GM10847 (cell line): ENCODE data around the gene MAP2K7.

Experiments
- POLR2A ChIP-seq: IDR thresholded peaks from 2 replicates; pipeline ENCODE4 v1.6.1; 2011; ENCODE audit not compliant: insufficient read length; ENCODE audit errors: extremely low read depth

Gene MAP2K7

GRCh38 chr19:7916103-7916954 lies 12.7 kb downstream of the MAP2K7 start:
- TF ChIP-seq POLR2A, result no peak

DNA sequence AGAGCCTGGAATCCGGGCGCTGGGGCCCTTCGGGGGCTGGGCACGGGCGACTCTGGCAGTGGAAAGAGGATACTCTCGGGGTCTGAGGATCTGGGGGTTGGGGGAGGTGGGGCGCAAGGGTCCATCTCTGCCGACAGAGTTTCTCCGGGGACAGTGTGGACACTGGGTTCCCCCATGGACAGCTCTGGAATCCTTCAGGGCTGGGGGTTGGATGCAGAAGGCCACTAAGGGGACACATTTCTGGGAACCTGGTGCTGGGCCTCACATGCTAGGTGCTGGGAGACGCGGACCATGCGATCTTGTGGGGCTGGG lies 13.2 kb downstream of the MAP2K7 start:
- no peak for TF ChIP-seq POLR2A

DNA sequence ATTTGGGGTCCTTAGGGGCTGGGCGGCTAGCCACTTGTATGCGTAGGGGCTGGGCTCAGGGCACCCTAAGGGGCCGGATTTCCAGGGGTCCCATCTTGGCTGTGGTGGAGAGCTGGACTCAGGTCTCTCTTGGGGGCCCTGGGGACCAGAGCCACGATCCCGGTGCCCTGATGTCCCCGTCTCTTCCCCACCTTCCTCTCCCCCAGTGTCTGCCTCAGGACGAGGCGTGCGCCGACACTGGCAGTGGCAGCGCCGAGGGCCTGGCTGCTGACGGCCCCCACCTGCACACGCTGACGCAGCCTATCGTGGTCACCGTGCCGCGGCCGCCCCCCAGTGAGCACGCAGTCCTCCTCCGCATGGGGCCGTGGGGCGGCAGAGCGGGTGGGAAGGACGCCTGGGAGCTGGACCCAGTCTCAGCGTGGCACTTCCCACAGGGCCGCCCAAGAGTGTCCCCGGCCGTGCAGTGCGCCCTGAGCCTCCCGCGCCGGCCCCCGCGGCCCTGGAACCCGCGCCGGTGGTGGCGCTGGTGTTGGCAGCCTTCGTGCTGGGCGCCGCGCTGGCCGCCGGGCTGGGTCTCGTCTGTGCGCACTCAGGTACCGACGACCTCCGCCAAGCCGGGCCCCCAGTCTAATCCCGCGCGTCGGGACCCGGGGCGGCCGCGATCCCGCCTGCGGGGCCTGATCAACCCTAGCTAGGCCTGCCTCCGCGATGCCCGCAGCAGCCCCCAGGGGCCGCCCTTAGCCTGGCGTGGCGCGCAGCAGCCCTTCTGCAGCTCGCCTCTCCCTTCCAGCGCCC lies 13.8 kb downstream of the MAP2K7 start:
- no peak for TF ChIP-seq POLR2A

DNA sequence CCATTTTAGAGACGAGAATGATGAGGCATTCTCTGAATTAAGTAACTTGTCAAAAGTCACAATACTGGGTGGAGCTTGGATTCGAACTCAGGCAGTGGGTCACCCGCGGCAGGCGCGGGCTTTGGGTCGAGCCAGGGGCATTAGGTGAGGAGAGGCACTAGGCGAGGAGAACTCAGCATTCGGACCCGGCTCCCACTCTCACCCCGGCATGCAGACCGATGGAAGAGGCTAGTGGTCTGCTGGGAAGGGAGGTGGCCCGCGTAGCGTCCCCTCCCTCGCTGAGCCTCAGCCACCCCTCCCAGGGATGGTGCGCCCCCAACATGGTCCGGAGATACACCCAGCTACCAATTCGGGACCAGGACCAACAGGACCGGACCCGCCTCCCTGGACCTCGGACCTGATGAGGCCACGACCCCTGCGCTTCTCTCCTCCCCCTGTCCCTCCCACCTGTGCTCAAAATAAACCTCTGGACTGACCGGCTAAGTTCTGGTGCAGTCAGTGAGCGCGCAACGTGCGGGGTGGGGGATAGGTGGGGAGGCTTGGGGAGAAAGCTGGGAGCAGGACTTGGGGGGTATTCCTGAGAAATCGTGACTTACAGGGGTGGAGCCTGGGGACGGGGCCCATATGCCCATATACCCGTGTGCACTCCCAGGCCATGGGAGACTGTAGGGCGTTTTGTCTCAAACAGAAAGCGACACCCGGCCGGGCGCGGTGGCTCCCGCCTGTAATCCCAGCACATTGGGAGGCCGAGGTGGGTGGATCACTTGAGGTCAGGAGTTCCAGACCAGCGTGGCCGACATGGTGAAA lies 15.1 kb downstream of the MAP2K7 start:
- no peak for TF ChIP-seq POLR2A

- TF ChIP-seq POLR2A, result peak; percentile 64
Measured at GRCh38 chr19:7919610-7920518, 16.2 kb downstream of the MAP2K7 start, which contains the start of gene SNAPC2. Gene SNAPC2, plus strand, starts transcription at chr19:7920338. Its CDS starts 29 bp downstream, at chr19:7920367.

DNA sequence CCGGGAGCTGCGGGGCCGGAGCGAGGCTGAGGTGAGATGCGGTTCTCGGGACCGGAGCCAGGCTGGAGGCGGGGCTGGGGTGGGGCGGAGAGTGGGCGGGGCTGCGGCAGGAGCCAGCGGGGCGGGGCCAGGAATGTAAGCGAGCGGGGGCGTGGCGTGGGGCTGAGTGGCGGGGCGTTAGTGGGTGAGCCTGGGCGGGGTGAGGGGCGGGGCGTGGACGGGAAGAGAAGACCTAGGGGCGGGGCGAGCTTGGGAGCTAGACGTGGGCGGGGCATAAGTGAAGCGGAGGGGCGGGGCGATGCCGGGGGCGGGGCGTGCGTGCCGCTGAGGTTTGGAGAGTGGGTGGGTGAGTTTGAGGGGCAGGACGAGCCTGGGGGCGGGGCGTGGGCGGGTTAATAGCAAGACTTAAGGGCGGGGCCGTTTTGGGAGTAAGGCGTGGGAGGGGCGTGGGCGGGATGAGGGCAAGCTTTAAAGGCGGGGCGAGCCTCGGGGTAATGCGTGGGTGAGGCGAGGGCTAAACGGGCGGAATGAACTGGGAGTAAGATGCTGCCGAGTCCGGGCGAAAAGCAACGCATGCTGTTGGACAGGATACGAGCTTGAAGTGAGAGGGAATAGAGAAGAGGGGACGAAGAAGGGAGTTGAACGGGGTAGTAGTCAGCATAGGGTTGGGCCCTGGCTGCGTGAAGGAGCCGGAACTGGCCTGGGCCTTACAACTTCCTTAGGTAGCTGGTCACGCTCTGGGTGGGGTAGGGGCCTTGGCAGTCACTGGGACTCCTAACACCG lies 17.0 kb downstream of the MAP2K7 start:
- peak; percentile 20 for TF ChIP-seq POLR2A

GRCh38 chr19:7921302-7921966 lies 17.8 kb downstream of the MAP2K7 start:
- TF ChIP-seq POLR2A, result no peak

DNA sequence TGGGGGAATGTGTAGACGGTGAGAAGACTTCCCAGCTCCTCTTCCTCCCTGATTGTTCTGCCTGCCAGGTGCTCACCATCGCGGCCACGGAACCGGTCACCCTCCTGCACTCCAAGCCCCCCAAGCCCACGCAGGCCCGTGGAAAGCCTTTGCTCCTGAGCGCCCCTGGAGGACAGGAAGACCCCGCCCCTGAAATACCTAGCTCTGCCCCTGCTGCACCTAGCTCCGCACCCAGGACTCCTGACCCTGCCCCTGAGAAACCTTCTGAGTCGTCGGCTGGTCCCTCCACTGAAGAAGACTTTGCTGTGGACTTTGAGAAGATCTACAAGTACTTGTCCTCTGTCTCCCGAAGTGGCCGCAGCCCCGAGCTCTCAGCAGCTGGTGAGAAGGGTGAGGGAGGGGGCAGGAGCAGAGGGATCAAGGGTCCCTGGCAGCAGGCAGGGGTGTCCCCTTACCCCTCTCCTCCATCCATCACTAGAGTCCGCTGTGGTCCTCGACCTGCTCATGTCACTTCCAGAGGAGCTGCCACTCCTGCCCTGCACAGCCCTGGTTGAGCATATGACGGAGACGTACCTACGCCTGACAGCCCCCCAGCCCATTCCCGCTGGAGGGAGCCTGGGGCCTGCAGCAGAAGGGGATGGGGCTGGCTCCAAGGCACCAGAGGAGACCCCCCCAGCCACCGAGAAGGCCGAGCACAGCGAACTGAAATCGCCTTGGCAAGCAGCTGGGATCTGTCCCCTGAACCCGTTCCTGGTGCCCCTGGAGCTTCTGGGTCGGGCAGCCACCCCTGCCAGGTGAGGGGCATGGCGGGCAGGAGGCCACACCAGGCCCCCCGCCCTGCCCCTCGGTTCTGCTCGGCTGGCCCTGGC lies 18.5 kb downstream of the MAP2K7 start:
- no peak for TF ChIP-seq POLR2A

GRCh38 chr19:7922836-7923195 lies 19.1 kb downstream of the MAP2K7 start:
- no peak for TF ChIP-seq POLR2A

- no peak for TF ChIP-seq POLR2A
Measured at GRCh38 chr19:7923295-7924191, 19.9 kb downstream of the MAP2K7 start.

DNA sequence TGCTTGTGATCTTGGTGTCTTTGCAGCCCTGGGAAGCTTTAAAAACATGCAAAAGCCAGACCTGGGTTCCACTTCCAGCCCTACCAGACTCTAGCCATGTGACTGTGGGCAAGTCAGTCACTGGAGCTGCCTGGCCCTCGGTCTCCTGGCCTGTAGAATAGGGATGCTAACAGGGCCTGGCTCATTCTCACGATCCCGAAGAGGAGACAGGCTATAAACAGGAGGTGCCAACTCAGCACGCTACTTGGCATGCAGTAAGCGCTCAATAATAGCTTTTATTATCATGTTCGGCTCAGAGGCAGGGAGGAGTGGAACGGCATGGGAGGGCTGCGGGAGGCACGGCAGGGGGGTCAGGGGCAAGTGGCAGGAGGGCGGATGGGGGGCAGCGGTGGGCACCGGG lies 20.6 kb downstream of the MAP2K7 start:
- TF ChIP-seq POLR2A, result no peak

- TF ChIP-seq POLR2A, result no peak
Measured at GRCh38 chr19:7924651-7925170, 21.0 kb downstream of the MAP2K7 start.
